HG02973 (cell line): ENCODE measurements around the gene LTBP4.
A peak's percentile ranks its signal among the peaks of the same experiment; 100 is the strongest.

Source experiments
- ATAC-seq: cut with Tn5 transposase; IDR thresholded peaks from one replicate; pipeline ENCODE4 v1.9.1; 2021; ENCODE audit warnings: moderate library complexity; ENCODE audit not compliant: unreplicated experiment

The LTBP4 gene

GRCh38 chr19:40609561-40610395 is 8.6 kb downstream of the LTBP4 start:
- peak; percentile 39 for ATAC-seq

GRCh38 chr19:40610396-40611064 is 9.4 kb downstream of the LTBP4 start:
- ATAC-seq = no peak

DNA sequence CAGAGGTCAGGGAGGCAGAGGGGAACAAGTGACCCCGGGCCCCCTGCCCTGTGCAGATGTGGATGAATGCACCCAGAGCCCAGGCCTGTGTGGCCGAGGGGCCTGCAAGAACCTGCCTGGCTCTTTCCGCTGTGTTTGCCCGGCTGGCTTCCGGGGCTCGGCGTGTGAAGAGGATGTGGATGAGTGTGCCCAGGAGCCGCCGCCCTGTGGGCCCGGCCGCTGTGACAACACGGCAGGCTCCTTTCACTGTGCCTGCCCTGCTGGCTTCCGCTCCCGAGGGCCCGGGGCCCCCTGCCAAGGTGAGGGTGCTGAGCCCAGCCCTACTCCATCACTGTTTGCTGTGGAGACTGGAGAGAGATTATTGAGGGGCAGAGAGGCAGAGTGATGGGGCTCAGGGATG is 9.9 kb downstream of the LTBP4 start:
- no peak for ATAC-seq

DNA sequence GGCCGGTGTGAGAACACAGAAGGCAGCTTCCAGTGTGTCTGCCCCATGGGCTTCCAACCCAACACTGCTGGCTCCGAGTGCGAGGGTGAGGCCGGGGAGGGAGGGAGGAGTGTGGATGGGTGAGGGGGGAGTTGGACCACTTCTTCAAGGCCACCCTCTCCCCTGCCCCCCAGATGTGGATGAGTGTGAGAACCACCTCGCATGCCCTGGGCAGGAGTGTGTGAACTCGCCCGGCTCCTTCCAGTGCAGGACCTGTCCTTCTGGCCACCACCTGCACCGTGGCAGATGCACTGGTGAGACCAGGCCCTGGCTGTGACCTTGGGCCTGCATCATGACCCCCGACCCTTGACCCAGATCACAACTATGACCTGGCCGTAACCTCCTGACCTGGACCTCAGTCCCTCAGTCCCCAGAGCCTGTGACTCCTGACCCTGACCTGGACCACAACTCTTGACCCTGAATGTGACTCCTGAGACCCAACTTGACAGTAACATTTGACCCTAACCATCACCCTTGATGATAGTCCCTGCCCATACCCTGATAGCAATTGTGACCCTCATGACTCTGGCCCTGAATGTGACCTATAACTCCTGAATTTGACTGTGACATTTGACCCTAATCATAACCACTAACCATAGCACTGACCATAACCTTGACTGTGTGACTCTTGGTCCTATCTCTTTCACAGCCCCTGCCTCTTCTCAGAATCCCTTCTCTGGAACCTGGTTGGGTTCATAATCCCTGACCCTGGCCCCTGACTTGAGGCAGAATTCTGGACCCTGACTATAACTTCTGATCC is 10.9 kb downstream of the LTBP4 start:
- no peak for ATAC-seq

- ATAC-seq = no peak
Observed at GRCh38 chr19:40612831-40613689, 11.9 kb downstream of the LTBP4 start.

DNA sequence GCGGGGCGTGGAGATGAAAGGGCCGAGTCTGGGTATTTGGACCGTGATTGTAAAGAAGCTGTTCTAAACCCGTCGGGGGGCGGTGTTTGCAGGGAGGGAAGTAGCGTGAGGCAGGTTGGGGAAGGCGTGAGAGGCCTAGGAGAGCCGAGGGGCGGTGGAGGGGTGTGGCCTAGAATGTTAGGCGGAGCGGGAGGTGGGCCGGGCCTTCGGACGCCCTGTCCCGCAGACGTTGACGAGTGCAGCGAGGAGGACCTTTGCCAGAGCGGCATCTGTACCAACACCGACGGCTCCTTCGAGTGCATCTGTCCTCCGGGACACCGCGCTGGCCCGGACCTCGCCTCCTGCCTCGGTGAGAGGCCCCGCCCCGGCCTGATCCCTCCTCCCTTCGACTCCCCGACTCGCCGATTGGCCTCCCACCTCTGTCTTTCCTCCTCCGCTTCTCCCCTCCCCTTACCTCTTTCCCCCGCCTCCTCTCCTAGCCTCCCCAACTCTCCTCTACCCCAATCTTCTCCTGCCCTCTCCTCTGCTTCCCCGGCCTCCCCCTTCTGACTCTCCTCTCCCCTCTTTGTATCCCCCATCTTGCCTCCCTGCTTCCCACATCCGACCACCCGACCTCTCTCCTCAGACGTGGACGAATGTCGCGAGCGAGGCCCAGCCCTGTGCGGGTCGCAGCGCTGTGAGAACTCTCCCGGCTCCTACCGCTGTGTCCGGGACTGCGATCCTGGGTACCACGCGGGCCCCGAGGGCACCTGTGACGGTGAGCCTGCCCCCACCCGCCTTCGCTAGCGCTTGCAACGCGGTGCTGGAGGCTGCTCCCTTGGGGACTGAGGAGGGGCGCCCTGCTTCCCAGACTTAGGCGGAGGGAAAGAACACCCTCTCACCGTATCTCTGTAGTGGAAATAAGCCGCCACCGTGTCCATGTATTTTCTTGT is 12.8 kb downstream of the LTBP4 start:
- ATAC-seq = peak; percentile 35

DNA sequence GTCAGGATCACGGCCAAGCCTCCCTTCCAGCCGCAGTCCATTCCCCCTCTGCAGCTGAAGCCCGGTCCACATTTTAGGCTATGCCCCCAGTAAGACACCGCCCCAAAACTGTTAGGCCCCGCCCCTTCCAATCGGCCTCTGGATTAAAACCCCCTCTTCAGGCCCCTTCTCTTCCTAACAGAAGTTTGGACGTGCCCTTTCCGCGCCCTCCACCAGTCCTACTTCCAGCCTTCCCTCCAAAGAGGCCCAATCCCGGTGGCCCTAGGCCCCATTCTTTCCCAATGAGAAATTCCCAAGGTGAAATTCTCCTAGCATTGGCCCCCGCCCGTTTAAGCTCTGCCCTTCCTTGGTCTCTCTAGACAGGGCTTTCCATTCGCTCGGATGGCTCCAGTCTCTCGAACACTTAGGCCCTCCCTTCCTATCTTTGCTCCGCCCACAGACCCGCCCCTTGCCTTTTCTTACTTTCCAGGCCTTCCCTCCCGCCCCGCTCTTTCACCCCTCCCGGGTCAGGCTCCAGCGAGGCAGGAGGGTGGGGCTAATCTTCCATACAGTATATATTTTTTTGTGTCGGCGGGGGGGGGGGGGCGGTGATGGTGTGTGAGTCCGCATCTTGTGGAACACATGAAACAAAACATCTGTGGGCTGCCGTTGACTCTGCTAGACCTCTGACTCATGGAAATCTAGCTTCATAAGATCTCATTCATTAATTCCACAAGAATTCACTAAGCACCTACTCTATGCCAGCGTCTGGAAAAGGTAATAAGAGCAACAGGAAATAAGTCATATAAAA is 13.6 kb downstream of the LTBP4 start:
- ATAC-seq = no peak

- no peak for ATAC-seq
Observed at GRCh38 chr19:40616178-40616577, 15.0 kb downstream of the LTBP4 start.

DNA sequence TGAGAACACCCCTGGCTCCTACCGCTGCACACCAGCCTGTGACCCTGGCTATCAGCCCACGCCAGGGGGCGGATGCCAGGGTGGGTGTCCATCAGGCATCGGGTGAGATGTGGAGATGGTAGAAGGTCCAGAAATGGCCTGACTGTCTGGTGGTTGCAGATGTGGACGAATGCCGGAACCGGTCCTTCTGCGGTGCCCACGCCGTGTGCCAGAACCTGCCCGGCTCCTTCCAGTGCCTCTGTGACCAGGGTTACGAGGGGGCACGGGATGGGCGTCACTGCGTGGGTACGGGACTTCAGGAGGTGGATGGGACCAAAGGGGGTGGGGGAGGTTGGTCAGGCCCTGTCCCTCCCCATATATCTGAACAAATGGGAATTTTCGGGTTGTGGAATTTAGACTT is 15.8 kb downstream of the LTBP4 start:
- ATAC-seq = no peak

DNA sequence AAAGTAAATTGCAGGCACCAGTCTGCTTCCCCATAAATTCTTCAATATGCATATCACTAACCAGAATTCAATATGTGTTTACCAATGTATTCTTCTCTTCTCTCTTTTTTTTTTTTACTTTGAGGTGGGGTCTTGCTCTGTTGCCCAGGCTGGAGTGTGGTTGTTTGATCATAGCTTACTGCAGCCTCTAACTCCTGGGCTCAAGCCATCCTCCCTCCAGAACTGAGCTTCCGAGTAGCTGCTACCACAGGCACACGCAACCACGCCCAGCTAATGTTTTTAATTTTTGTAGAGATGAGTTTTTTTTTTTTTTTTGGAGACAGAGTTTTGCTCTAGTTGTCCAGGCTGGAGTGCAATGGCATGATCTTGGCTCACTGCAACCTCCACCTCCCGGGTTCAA is 16.8 kb downstream of the LTBP4 start:
- no peak for ATAC-seq

- no peak for ATAC-seq
Observed at GRCh38 chr19:40619333-40620160, 18.4 kb downstream of the LTBP4 start.

DNA sequence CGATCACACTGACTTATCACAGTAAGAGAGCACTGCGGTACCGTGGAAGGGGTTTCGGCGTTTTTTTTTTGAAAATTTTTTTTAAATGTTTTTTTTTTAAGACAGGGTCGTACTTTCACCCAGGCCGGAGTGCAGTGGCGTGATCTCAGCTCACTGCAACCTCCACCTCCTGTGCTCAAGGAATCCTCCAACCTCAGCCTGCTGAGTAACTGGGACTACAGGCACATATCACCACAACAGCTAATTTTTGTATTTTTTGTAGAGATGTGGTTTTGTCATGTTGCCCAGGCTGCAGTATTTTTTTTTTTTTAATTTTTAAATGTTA is 19.0 kb downstream of the LTBP4 start:
- no peak for ATAC-seq

DNA sequence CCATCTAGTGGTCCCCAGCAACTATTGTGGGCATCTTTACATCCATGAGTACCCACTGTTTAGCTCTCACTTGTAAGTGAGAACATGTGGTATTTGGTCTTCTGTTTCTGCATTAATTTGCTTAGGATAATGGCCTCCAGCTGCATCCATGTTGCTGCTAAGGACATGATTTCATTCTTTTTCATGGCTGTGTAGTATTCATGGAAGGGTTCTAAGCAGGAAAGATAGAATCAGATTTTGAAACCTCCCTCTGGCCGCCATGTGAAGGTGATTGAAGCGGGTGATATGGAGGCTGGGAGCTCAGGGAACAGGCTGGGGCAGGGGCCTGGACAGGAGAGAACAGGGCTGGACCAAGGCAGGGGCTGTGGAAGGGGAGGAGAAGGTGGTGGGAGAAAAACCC is 20.1 kb downstream of the LTBP4 start:
- no peak for ATAC-seq

GRCh38 chr19:40621966-40622772 is 21.0 kb downstream of the LTBP4 start:
- ATAC-seq = no peak

DNA sequence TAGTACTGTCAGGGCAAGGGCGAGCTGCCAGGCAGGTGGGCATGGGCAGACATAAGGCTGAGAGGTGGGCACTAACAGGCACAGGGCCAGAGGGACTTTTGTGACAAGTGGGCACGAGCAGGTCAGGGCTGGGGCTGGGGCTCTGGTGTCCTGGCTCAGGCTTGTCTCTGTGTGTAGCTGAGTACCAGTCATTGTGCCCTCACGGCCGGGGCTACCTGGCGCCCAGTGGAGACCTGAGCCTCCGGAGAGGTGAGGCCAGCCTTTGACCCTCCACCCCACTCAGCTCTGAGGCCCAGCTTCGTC is 21.6 kb downstream of the LTBP4 start:
- no peak for ATAC-seq

- no peak for ATAC-seq
Observed at GRCh38 chr19:40623403-40624251, 22.5 kb downstream of the LTBP4 start.
